GM18519 (cell line): ENCODE results near the gene TNFRSF14.
A peak's percentile ranks its signal among the peaks of the same experiment; 100 is the strongest.

Experiments
- ATAC-seq: cut with Tn5 transposase; IDR thresholded peaks from one replicate; pipeline ENCODE4 v1.9.1; 2021; ENCODE audit warnings: mild to moderate bottlenecking, moderate library complexity; ENCODE audit not compliant: unreplicated experiment, low FRiP score

Gene TNFRSF14

DNA sequence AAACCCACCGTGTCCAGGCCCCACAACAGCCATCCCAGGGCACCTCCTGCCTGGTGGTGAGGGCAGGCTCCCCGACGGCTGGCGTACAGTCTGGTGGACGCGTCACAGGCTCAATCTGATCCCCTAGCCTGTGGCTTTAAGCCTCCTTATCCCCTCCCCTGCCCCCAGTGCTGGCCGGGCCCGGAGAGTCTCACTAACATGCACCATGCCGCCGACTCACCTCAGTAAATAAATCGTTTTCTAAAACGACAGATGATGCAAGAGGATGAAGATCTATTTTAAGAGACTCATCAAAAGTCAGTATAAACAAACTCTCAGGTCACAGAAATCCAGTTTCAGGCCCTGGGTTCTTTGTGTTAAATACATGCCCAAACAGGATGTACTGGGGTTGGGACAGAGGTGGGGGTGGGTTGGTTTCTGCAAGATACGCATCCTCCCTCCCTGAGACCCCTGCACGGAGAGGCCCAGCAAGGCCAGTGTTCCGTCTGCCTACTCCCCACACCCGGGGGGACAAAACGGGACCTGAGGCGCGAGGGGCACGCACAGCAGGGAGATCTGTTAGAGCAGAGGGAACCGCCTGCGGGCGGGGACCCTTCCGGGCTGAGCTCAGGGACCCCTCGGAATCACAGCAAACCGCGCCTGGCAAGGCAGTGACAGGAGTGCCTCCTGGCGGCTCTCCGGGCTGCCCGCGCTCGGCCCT is 32.8 kb upstream of the TNFRSF14 start:
- no peak for ATAC-seq

DNA sequence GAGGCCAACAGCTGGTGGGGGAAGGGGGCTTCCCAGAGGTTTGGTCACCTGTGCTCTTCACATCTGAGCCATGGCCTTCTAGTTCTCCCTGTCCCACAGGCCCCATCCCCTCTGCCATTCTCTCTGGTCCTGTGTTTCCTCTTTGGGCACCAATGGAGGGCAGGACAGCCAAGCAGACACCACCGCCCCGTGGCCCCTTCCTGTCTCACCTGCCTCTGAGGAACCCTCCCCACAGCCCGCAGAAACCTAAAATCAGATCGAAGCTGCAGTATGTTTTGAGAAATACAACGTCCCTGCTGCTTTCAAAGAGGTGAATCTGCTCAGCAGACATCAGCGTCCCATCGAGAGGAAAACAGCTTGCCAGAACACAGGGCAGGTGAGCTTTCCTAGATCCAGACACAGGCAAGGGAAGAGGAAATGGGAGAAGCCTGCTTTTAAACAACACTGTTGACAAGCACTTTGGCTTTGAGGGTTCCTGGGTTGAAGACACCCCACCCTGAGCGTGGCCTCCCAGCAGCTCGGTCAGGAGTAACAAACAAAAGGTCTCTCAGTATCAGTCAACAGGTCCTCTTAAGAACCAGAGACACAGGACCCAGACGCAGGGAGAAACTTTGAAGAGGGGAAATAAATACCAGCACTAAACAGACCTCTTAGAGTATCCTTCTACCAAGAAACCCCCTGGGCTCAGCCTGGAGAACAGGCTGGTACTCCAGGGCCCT is 32.1 kb upstream of the TNFRSF14 start:
- no peak for ATAC-seq

DNA sequence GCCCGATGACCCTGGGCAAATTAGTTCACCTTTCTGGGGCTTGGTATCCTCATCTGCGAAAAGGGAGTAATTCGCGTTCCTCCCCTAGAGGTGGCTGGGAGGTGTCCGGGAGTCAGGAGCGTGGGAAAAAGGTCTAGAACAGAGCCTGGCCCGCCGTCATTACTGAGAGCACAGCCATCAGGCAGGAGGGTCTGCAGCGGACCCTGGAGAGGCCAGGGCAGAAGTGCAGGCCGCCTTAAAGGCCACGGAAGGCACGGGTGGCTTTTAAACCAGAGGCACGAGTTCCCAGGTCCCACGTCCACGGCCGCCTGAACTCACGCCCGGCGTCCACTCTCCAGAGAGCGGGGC is 30.6 kb upstream of the TNFRSF14 start:
- no peak for ATAC-seq

DNA sequence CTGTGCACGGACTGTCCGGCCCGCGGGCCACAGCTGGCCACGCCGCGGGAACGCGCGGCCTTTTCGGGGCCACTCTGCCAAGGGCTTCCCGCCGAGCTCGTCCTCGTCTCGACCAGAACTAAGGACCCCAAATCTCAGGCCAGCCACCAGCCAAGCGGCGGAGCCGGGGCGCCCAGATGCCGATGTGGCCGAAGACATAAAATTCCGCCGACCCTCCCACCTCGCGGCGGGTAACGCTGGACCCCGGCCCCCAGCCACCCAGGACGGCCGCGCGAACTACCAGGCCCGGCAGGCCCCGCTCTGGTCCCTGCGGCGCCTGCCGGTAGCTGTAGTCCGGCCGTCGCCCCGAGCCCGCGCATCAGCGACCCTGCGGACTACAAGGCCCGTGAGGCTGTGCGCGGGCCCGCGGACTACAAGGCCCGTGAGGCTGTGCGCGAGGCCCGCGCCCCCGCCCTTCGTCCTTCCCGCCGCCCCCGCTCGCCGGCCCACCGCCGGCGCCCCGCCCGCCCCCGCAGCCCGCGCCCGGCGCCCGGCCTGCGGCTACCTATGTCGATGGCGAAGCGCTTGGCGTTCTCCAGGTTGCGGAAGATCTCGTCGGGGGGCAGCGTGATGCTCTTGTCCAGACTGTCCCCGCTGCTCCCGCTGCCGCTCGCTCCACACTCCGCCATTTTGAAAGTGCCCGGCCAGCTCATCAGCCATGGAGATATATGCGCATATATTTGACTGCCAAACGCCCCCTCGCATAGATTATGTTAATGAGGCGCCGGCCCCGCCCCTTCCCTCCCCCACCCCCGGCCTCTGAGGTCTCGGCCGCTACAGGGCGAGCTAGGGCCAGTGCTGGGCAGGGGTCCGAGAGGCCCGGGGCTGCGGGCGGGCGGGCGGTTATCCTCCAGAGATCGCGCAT is 30.0 kb upstream of the TNFRSF14 start, which contains the start of gene PANK4:
Gene PANK4 (minus strand): TSS at position 677 of the 904 bp plus-strand sequence. CDS start 9 bp downstream, at position 668.
- peak; percentile 70 for ATAC-seq

DNA sequence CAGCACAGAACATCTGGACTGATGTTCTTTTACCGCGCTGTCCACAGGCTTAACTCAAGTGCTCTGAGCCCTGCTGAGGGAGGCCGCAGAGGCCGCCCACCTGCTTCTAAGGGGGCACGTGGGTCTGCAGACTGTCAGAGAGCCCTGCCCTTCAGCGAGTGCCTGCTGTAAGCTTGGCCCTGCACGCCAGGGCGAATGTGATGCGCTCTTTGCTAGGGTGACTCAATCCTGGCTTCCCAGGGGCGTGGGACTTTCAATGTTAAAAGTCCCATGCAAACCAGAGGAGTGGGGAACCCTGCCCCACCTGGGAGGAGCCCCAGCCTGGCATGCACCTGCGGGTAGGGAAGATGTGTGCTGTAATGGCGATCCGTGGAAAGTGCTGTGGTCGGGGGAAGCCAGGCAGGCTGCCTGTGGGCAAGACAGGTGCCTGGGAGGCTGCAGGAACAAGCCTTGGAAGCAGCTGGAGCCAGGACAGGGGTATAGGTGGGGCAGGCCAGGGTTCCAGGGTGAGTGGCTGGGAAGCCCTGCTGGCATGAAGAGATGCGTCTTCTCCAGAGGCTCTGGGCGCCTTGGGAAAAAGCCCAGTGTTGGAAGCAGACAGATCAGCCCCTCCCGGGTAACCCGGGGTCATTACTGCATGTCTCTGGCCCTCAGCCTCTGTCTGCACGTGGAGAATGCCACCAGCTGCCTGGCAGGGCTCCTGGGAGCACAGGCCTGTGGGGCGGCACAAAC is 29.2 kb upstream of the TNFRSF14 start:
- ATAC-seq = peak; percentile 21

DNA sequence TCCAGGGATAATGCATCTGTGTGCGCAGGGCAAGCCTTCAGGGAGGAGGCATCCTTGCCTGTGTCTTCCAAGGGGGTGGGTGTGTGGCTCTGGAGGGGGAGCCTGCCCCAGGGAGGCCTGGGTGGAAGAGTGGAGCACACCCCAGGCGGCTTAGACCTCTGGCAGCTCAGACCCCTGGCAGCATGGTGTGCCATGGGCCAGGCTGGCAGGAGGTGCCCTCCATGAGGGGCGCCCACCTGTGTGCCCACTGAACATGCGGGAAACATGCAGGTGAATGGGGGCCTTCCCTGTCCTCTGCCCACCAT is 28.7 kb upstream of the TNFRSF14 start:
- no peak for ATAC-seq

DNA sequence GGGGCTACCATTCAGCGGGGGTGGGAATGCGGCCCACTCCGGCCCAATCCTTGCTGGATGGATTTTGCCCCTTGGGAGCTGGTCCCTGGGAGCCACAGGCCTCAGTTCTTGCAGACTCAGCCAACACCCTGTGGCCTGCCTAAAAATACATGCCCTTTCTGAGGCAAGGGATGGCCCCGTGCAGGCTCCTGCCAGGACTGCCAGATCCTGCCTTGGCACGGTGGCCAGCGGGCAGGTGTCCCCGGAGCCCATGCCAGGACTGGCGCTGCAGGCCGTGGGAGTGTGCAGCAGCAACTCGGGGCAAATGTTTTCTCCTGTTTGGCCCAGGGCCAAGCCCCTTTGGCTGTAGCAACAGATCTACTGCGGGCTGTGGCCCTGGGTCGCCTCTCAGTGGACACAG is 28.2 kb upstream of the TNFRSF14 start:
- no peak for ATAC-seq

DNA sequence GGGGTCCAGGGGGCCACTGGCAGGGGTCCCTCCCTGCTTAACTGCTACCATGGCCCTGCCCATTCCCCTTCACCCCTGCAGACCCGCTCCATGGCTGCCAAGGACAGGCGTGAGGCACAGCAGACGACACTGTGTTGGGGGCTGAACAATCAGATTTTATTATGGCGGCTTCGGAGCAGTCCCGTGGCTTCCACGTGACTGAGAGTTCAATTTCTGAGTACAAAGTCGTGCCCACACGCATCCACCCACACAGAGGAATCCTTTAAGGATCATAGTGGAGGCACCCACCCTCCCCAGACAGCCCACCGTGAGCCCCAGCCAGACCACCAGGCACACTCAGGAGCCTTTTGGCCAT is 27.6 kb upstream of the TNFRSF14 start:
- ATAC-seq = no peak

DNA sequence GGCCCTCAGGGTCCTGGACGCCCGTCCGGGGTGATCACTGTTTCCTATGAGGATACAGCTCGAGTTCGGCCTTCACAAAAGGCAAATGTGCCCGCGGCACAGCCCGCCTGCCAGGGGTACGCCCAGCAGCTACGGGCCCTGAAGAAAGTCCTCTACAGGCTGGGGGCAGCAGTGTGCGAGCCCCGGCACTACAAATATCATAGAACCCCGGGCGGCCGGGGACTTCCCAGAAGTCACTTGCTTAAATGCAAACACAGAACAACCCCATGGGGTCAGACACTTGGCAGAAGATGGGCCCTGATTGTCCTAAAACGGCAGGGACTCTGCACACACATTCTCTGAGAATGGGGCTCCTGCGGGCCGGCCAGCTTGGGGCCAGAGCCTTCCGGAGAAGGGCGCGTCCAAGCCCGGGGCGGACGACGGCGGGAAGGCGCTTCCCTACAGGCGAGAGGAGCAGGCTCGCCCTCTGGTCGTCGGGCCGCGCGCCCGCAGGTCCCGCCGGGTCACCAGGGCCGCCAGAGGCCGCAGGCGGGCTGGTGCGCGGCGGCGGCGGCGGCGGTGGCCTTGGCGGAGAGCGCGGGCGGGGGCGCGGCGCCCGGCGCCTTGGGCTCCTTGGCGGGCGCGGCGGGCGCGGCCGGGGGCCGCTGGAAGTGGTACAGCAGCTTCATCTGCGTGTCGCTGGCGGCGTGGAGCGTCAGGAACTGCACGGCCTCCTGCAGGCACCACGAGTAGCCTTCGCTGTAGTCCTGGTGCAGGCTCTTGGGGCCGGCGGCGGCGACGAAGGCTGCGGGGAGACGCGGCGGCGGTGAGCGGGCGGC is 27.0 kb upstream of the TNFRSF14 start:
- no peak for ATAC-seq

DNA sequence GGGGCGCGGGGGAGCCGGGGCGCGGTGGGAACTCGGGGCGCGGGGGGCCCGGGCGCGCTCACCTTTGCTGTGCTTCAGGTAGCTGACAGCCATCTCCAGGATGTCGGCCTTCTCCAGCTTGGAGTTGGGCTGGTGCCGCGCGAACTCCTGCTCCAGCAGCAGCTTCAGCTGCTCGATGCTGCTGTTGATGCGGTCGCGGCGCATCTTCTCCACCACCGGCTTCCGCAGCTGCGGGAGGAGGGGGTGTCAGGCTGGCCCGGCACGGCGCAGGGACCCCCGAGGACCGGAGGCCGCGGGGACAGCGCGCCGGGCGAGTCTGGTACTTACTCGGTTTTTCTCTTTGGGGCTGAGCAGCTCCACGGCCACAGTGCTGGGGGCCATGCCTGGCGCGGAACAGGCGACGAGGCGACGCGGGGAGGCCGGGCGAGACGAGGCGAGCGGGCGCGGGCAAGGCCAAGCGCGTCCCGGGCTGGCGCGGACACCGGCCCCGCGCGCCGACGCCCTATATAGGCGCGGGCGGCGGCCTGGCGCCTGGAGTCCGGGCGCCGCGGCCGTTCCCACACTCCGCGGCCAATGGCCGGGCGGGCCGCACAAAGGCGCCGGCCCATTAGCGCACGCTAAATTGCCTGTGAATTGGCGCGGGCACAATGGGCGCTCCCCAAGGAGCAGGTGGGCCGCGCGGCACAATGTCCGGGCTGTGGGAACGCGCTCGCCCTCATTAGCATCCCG is 26.2 kb upstream of the TNFRSF14 start, which contains the start of gene HES5:
Gene HES5 (minus strand): TSS at position 480 of the 729 bp plus-strand sequence. CDS start 99 bp downstream, at position 381.
- ATAC-seq = no peak

DNA sequence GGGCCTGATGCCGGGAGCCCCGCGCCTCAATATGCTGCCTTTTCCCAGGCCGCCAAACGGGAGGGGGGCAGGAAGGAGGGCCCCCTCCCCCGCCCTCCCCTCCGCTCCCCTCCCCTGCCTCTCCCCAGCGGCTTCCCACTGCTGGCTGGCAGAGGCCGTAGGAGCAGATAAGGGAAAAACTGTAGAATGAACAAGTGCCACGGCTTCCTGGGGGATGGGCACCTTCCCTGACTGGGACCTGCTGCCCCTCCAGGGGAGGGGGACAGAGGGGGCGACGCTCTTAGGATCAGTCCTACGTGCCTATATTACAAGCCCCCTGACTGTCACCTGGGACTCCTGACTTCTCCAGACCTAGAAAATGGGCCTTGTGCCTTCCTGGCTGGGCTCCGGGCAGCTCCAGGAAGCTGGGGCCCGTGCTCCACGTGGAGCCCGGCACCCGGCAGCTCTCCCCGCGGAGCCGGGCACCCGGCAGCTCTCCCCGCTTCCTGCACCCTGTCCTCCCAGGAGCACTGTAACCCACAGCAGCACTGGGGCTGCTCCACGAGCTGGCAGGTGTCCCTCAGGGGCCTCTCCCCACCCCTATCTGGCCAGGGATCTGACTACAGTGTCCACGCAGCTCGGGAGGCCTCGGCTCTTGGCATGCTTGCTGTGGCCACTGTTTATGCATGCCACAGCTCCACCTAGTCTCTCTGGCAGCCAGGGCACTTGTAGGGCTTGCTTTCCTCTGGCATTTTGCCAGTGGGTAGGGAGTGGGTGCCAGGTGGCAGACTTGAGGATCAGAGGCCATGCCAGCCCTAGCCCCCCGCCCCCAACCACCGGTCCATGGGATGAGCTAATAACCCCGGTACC is 25.4 kb upstream of the TNFRSF14 start:
- no peak for ATAC-seq

DNA sequence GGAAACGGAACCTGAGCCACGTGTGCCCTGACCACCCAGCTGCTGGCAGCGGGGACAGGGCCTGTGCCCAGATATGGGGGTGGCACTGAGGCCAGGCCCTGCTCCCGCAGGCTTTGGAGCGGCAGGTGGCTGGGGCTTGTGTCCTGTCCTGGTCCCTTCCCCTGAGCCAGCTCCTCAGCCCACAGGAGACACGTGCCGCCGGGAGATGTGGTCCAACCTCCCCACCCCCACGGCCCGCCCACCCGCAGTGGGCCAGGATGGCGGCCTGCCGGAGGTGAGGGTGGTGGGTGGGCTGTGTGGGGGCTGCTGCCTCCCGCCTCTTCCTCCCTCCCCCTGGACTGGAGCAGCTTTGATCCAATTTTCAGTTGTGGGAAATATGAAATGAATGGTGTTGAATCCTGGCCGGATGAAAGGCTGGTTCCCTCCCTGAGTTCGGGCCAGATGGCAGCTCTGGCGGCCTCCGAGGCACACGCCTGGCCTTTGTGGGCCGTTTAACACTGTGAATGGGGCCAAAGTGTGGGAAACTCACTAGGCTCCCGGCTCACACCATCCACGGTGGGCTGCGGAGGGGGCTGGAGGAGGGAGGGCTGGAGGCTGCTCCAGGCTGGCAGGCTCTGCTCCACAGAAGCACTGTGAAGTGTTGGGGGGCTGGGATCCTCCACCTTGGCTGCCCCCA is 23.5 kb upstream of the TNFRSF14 start:
- ATAC-seq = no peak

DNA sequence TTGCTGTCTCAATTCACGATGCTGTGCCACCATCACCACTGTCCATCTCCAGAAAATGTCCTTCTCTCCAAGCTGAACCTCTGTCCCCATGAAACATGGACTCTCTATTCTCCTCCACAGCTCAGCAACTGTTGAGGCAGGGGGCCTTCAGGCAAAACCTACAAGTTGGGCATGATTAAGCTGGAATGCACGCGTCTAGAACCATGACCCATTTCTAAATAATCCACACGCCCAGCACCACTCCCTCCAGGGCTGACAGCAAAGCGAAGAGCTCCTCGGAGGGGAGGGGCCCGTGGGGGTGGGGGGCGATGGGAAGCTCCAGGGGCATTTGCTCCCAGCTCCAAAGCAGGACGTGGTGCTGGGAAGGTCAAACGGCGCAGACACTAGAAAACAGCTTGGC is 22.8 kb upstream of the TNFRSF14 start:
- ATAC-seq = no peak

DNA sequence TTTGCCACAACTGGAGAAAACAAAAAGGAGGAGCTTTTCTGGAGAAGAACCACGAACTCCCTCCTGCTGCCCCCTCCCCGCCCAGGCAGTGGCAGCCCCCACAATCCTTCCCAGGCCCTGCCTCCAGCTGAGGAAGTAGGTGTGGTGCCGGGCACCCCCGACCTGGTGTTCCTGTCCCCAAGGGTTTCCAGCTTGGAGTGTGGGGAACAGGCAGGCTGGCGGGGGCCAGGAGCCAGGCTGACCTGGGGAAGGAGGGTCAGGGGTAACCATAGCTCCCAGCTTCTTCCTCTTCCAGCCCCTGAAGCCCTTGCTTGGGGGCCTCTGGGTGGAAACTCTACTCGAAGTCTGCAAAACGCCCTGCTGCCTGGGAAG is 21.9 kb upstream of the TNFRSF14 start:
- no peak for ATAC-seq

DNA sequence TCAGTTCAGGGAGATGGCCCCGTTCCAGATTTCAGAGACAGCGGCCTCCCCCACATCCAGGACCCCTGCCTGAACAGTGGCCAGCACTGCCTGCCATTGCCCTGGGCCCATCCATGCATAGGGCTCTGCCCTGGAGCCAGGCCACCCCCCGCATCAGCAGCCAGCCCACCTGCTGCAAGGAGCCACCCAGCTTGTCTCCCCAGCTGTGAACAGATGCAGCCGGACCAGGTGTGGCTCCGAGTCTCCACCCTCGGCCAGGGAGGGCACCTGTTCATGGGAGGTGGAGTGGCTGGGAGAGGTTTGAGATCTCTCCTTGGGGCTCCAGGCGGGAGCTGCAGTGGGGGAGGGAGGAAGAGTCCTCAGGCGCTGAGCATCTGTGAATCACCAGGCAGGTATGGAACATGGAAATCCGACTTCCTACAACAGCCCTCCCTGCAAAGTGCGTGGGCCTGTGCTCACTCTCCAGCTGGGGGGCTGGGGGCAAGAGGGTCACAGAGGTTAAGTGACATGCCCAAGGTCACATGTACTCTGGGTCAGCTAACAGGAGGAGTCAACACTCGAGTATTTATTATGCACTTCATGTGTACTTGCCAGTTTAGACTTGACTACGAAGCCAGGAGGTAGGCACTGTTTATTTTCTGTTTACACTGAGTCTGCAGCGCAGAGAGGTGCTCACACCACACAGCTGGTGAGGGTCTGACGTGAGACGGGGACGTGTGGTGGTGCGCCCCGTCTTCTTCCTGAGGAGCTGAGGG is 21.3 kb upstream of the TNFRSF14 start:
- no peak for ATAC-seq

DNA sequence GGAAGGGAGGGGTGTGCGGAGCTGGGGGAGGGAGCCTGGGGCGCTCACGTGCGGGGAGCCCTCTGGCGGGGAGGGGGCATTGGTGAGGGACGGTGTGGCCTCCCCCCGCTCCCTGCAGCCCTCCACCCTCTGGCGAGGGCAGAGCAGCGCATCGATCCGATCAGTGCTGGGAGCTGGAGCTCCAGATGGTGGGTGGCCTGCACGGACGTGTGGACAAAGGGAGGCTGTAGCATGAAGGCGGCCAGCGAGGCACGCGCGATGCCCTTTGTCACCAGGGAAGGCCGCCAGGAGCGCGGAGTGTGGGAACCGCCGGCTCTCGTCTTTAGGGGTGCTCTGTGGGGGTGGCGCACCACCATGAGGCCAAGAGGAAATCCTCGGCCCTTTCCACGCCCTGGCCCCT is 20.7 kb upstream of the TNFRSF14 start:
- no peak for ATAC-seq

DNA sequence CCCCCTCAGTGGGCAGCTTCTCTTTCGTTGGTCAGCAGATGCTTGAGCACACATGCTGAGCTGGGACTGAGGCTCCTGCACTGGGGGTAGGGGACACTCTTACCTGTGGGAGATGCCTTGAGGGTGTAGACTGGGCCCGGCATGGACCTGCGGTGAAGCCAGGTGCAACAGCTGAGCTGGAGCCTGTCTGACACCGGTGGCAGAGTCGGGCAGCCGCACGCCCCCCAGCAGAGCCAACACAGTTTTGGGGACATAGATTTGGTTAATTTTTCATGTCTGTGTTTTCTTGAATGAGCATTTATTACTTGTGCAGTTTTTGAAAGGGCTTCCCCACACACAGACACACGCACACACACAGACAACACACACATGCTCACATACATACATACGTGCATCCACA is 20.2 kb upstream of the TNFRSF14 start:
- no peak for ATAC-seq
